CD4-positive, alpha-beta T cell (primary cell): ENCODE measurements around the gene BAG2. TPM values are rescaled to one million over a fixed set of nuclear protein-coding genes. Genes with fewer than 3 reads are reported as not detected.

Experiments
- ATAC-seq: fragments of 200-7000 bp; cut with Tn5 transposase; one replicate; pipeline ENCODE4 v1.10.0; 2022; ENCODE audit warnings: mild to moderate bottlenecking; ENCODE audit not compliant: poor library complexity
- CTCF ChIA-PET: fragments of 350-600 bp; sonication (Branson Sonifier 250); formaldehyde crosslinking; loops from one replicate; lab custom pipeline; 2021; ENCODE audit warnings: antibody characterized with exemption, inconsistent platforms; lab: Charles Lee
- POLR2A ChIA-PET: fragments of 350-600 bp; sonication (Branson Sonifier 250); formaldehyde crosslinking; loops from one replicate; lab custom pipeline; 2021; ENCODE audit warnings: antibody characterized with exemption, inconsistent platforms; lab: Charles Lee
- DNase-seq, 14 experiments: peaks; one replicate each; pipeline ENCODE4 v3.0.0-alpha.2; 2013 to 2020; ENCODE audit warnings: mixed read lengths in 2 of 14
- H3K27ac ChIP-seq, 2 donors: one replicate each; pipeline versions ENCODE4 v1.5.1 to v1.7.0; 2013; ENCODE audit warnings: low read length in 2 of 2, low read depth in 1 of 2, mild to moderate bottlenecking in 1 of 2
- H3K27me3 ChIP-seq, 2 experiments: 1 replicate in 1 of 2; 2 replicates in 1 of 2; pipeline versions ENCODE4 v1.6.1 to v1.7.0; 2013; ENCODE audit warnings: low read length in 2 of 2, control low read depth in 1 of 2, mild to moderate bottlenecking in 1 of 2, moderate library complexity in 1 of 2; ENCODE audit not compliant: insufficient read depth in 2 of 2, control insufficient read depth in 1 of 2
- H3K36me3 ChIP-seq: one replicate; pipeline ENCODE4 v1.6.1; 2013; ENCODE audit warnings: low read length, control low read depth; ENCODE audit not compliant: insufficient read depth
- H3K4me1 ChIP-seq: one replicate; pipeline ENCODE4 v1.6.1; 2013; ENCODE audit warnings: low read length, control low read depth; ENCODE audit not compliant: insufficient read depth
- H3K4me3 ChIP-seq: one replicate; pipeline ENCODE4 v1.5.1; 2013; ENCODE audit warnings: mild to moderate bottlenecking, low read length, moderate library complexity
- H3K9me3 ChIP-seq, 2 experiments: 1 replicate in 1 of 2; 2 replicates in 1 of 2; pipeline versions ENCODE4 v1.6.1 to v1.7.0; 2013; ENCODE audit warnings: low read length in 2 of 2, mild to moderate bottlenecking in 2 of 2, control low read depth in 1 of 2, moderate library complexity in 1 of 2; ENCODE audit not compliant: control insufficient read depth in 1 of 2, insufficient read depth in 1 of 2
- H3K27ac Mint-ChIP-seq: one replicate; pipeline ENCODE4 v1.8.0; 2020; ENCODE audit warnings: mixed read lengths
- H3K27me3 Mint-ChIP-seq: one replicate; pipeline ENCODE4 v1.8.0; 2021; ENCODE audit warnings: mixed read lengths
- H3K36me3 Mint-ChIP-seq: one replicate; pipeline ENCODE4 v1.8.0; 2021; ENCODE audit warnings: low read depth, mixed read lengths
- H3K4me1 Mint-ChIP-seq: one replicate; pipeline ENCODE4 v1.8.0; 2021; ENCODE audit warnings: low read depth, mixed read lengths
- H3K4me3 Mint-ChIP-seq: one replicate; pipeline ENCODE4 v1.8.0; 2020; ENCODE audit warnings: mild to moderate bottlenecking, mixed read lengths
- H3K9me3 Mint-ChIP-seq: one replicate; pipeline ENCODE4 v1.8.0; 2020; ENCODE audit warnings: mixed read lengths
- CTCF ChIP-seq: fragments of 200-600 bp; IDR thresholded peaks from one replicate; pipeline ENCODE4 v1.8.0; 2022; ENCODE audit warnings: antibody characterized with exemption, mild to moderate bottlenecking
- intact Hi-C, 2 experiments: fragments of 100-400 bp; cut with DNase I in 1 of 2; cut with micrococcal nuclease in 1 of 2; formaldehyde crosslinking; loops; one replicate each; pipeline versions ENCODE4 v1.15.1 to v1.9.0; 2023 to 2025; cut with DNase I, micrococcal nuclease
- total RNA-seq, 174 experiments: library from RNA in 2 of 174; stranded (reverse) in 2 of 174; gene quantifications; one replicate each; pipeline ENCODE4 v1.2.3 and lab custom pipeline; 2021 to 2026

BAG2 gene
- total RNA-seq, 2 experiments from 2014 or later: 5.4 to 5.6 TPM

GRCh38 chr6:57222743-57223077, 50.6 kb downstream of the BAG2 start:
- peak overlapping the region; percentile 99 for H3K4me3 Mint-ChIP-seq
- CTCF ChIA-PET: interaction anchor here (1.3 kb wide), 1 partner anchor 92 kb away, joined by 3 read pairs; no protein-coding TSS in a partner anchor
- Histone ChIP-seq H3K4me1 (peaks cover 14% of the 10 kb centered on the region), H3K36me3 (no peaks in the 10 kb centered on the region), H3K27me3 (peaks cover 8 to 10% of the 10 kb centered on the region in 2 experiments), H3K4me3 (peak overlapping the region; percentile 84), H3K27ac (no peak overlapping the region), H3K9me3 (no peaks in the 10 kb centered on the region)
- H3K4me1 Mint-ChIP-seq: peaks cover 14% of the 10 kb centered on the region
- no peaks in the 10 kb centered on the region for H3K9me3 Mint-ChIP-seq
- peaks cover 7% of the 10 kb centered on the region for H3K36me3 Mint-ChIP-seq
- TF ChIP-seq CTCF: no peak
- H3K27me3 Mint-ChIP-seq: peaks cover 17% of the 10 kb centered on the region
- no peak for ATAC-seq
- POLR2A ChIA-PET: interaction anchor here (1.0 to 2.1 kb wide), 4 partner anchors 9 to 64 kb away, joined by 4 to 17 read pairs (median 4); partner anchors contain the start of gene BAG2
- H3K27ac Mint-ChIP-seq: peak overlapping the region; percentile 67
- peak in 4 of 14 experiments; percentile 8 to 29 (median 24) for DNase-seq
- intact Hi-C loops: loop anchor here (2.0 to 10.0 kb wide), 5 partner anchors 50 to 742 kb away; partner anchors contain the start of genes BAG2 (in 1 of the 2) and KIAA1586 (in 1 of the 2)

GRCh38 chr6:57224769-57225515, 52.8 kb downstream of the BAG2 start:
- ChIA-PET CTCF (interaction anchor here (0.8 kb wide), 1 partner anchor 12 kb away, joined by 3 read pairs; no protein-coding TSS in a partner anchor), POLR2A (no interaction called here)
- DNase-seq: no peak
- peaks cover 18% of the 10 kb centered on the region for H3K27me3 Mint-ChIP-seq
- TF ChIP-seq CTCF: no peak
- H3K4me1 ChIP-seq: peaks cover 14% of the 10 kb centered on the region
- intact Hi-C loops: loop anchor here (5.0 to 10.0 kb wide), 4 partner anchors 138 to 740 kb away; partner anchors contain the start of gene KIAA1586 (in 2 of the 2)
- ATAC-seq: no peak
- no peak overlapping the region for H3K4me3 ChIP-seq
- H3K4me1 Mint-ChIP-seq: peaks cover 14% of the 10 kb centered on the region
- no peaks in the 10 kb centered on the region for H3K9me3 ChIP-seq
- H3K9me3 Mint-ChIP-seq: no peaks in the 10 kb centered on the region
- no peaks in the 10 kb centered on the region for H3K36me3 ChIP-seq
- peak overlapping the region; percentile 34 for H3K4me3 Mint-ChIP-seq
- H3K36me3 Mint-ChIP-seq: peaks cover 7% of the 10 kb centered on the region
- no peak overlapping the region for H3K27ac Mint-ChIP-seq
- H3K27me3 ChIP-seq: peaks cover 8 to 10% of the 10 kb centered on the region in 2 experiments
- H3K27ac ChIP-seq: no peak overlapping the region

- TF ChIP-seq CTCF: no peak
- Histone ChIP-seq H3K36me3 (no peaks in the 10 kb centered on the region), H3K4me3 (no peak overlapping the region), H3K27ac (no peak overlapping the region), H3K27me3 (peaks cover 8 to 10% of the 10 kb centered on the region in 2 experiments), H3K4me1 (peaks cover 12% of the 10 kb centered on the region), H3K9me3 (no peaks in the 10 kb centered on the region)
- intact Hi-C loops: loop anchor here (5.0 to 10.0 kb wide), 3 partner anchors 179 to 739 kb away; partner anchors contain the start of gene KIAA1586 (in 2 of the 2)
- no peak overlapping the region for H3K27ac Mint-ChIP-seq
- DNase-seq: no peak
- H3K4me1 Mint-ChIP-seq: peaks cover 6% of the 10 kb centered on the region
- H3K27me3 Mint-ChIP-seq: peaks cover 30% of the 10 kb centered on the region
- H3K36me3 Mint-ChIP-seq: peaks cover 7% of the 10 kb centered on the region
- no peak overlapping the region for H3K4me3 Mint-ChIP-seq
- no peak for ATAC-seq
- H3K9me3 Mint-ChIP-seq: no peaks in the 10 kb centered on the region
- POLR2A ChIA-PET: no interaction called here
- CTCF ChIA-PET: no interaction called here
Observed at GRCh38 chr6:57226221-57226620, 54.1 kb downstream of the BAG2 start.

Other genes starting within 250 kb of the BAG2 start
- not detected for gene BEND6, start 217.2 kb upstream of the BAG2 start, total RNA-seq
- gene KIAA1586, start 125.6 kb upstream of the BAG2 start, total RNA-seq: 10 to 100 TPM; 11.7 to 12.5 TPM
- 100 to 1,000 TPM; 124 to 132 TPM for gene ZNF451, start 82.1 kb upstream of the BAG2 start, total RNA-seq
- under 1 TPM; 0.45 to 0.49 TPM for gene RAB23, start 50.0 kb downstream of the BAG2 start, total RNA-seq
- gene PRIM2, start 145.3 kb downstream of the BAG2 start, total RNA-seq: 1 to 10 TPM; 8.6 to 8.9 TPM